PC-3 (cell line): Measurements from ENCODE around the gene TTC28.

Experiments used
- CTCF ChIP-seq: fragments of 300-600 bp; sonication (generic); conservative IDR thresholded peaks from 2 replicates; pipeline ENCODE4 v1.5.1; 2017; ENCODE audit warnings: antibody characterized with exemption, low read depth, mild to moderate bottlenecking, low read length
- EZH2 ChIP-seq: fragments of 300-600 bp; sonication (generic); IDR thresholded peaks from one replicate; pipeline ENCODE4 v1.6.1; 2017; ENCODE audit warnings: antibody characterized with exemption, mild to moderate bottlenecking, low read length; ENCODE audit not compliant: unreplicated experiment
- EZH2phosphoT487 ChIP-seq: fragments of 300-600 bp; sonication (generic); IDR thresholded peaks from 2 replicates; pipeline ENCODE4 v1.6.1; 2018; ENCODE audit warnings: mild to moderate bottlenecking, antibody characterized with exemption, low read length, borderline replicate concordance

- TF ChIP-seq EZH2phosphoT487 (no peak), CTCF (no peak), EZH2 (no peak)
Observed at GRCh38 chr22:28435140-28435768, 244.4 kb downstream of the TTC28 start.
